ENCODE results near the gene PIK3R6. TPM values are rescaled to one million over a fixed set of nuclear protein-coding genes. Genes with fewer than 3 reads are reported as not detected.
"Not testable (repeated sequence)": the region's sequence is repeated elsewhere in the genome, so short reads cannot be mapped to it uniquely, and the experiment has no call there.

PIK3R6 gene
- polyA plus RNA-seq, 4 donors = 1.1 to 1.8 (median 1.5) TPM

GRCh38 chr17:8831234-8831849, 36.1 kb downstream of the PIK3R6 start:
- no peak for DNase-seq (ENCODE audit: low read depth in 4 of 4, low spot score in 2 of 4)

- no peak for DNase-seq (ENCODE audit: low read depth in 4 of 4, low spot score in 2 of 4)
Measured at GRCh38 chr17:8830141-8830540, 37.3 kb downstream of the PIK3R6 start.

GRCh38 chr17:8829036-8829941, 38.2 kb downstream of the PIK3R6 start:
- no peak for DNase-seq (ENCODE audit: low read depth in 4 of 4, low spot score in 2 of 4)

- DNase-seq (ENCODE audit: low read depth in 4 of 4, low spot score in 2 of 4) = no peak
Measured at GRCh38 chr17:8828517-8828875, 39.0 kb downstream of the PIK3R6 start.

- DNase-seq (ENCODE audit: low read depth in 4 of 4, low spot score in 2 of 4) = no peak
Measured at GRCh38 chr17:8826808-8827435, 40.6 kb downstream of the PIK3R6 start.

- DNase-seq (ENCODE audit: low read depth in 4 of 4, low spot score in 2 of 4) = no peak
Measured at GRCh38 chr17:8825802-8826201, 41.7 kb downstream of the PIK3R6 start.

- no peak for DNase-seq (ENCODE audit: low read depth in 4 of 4, low spot score in 2 of 4)
Measured at GRCh38 chr17:8823279-8823678, 44.2 kb downstream of the PIK3R6 start.

GRCh38 chr17:8822401-8823035, 45.0 kb downstream of the PIK3R6 start:
- no peak for DNase-seq (ENCODE audit: low read depth in 4 of 4, low spot score in 2 of 4)

- DNase-seq (ENCODE audit: low read depth in 4 of 4, low spot score in 2 of 4) = no peak
Measured at GRCh38 chr17:8821446-8822105, 45.9 kb downstream of the PIK3R6 start.

- no peak for DNase-seq (ENCODE audit: low read depth in 4 of 4, low spot score in 2 of 4)
Measured at GRCh38 chr17:8820311-8821010, 47.0 kb downstream of the PIK3R6 start.

- DNase-seq (ENCODE audit: low read depth in 4 of 4, low spot score in 2 of 4) = no peak
Measured at GRCh38 chr17:8818654-8819330, 48.7 kb downstream of the PIK3R6 start.

GRCh38 chr17:8818047-8818446, 49.4 kb downstream of the PIK3R6 start:
- no peak for DNase-seq (ENCODE audit: low read depth in 4 of 4, low spot score in 2 of 4)

GRCh38 chr17:8806926-8807550, 60.4 kb downstream of the PIK3R6 start:
- DNase-seq (ENCODE audit: low read depth in 4 of 4, low spot score in 2 of 4) = no peak

- no peak for DNase-seq (ENCODE audit: low read depth in 4 of 4, low spot score in 2 of 4)
Measured at GRCh38 chr17:8806253-8806925, 61.1 kb downstream of the PIK3R6 start.

GRCh38 chr17:8805396-8805795, 62.1 kb downstream of the PIK3R6 start:
- not testable (repeated sequence) for DNase-seq (ENCODE audit: low read depth in 4 of 4, low spot score in 2 of 4)

GRCh38 chr17:8803531-8804420, 63.7 kb downstream of the PIK3R6 start:
- no peak for DNase-seq (ENCODE audit: low read depth in 4 of 4, low spot score in 2 of 4)

- no peak for DNase-seq (ENCODE audit: low read depth in 4 of 4, low spot score in 2 of 4)
Measured at GRCh38 chr17:8801135-8801840, 66.2 kb downstream of the PIK3R6 start.

Data from left renal cortex interstitium (tissue), 4 donors.